A375 (cell line): ENCODE results near the gene GP1BB. TPM values are rescaled to one million over a fixed set of nuclear protein-coding genes. Genes with fewer than 3 reads are reported as not detected.

Experiments
- total RNA-seq: library from RNA; depleted of rRNA; stranded (reverse); fragments of >200 nt; shearing (Covaris generic); gene quantifications from 2 replicates; pipeline ENCODE4 v1.2.3, GENCODE V29; 2014; rRNA removed

GP1BB gene
- total RNA-seq: 1.1 and 1.6 TPM in 2 replicates

GRCh38 chr22:19723232-19723982, at the start of gene GP1BB:
Gene GP1BB, plus strand, starts transcription at chr22:19723539. Its CDS starts 31 bp downstream, at chr22:19723570.

GRCh38 chr22:19714312-19715187, 8.8 kb upstream of the GP1BB start, which contains the start of gene SEPTIN5:
Gene SEPTIN5, plus strand, starts transcription at chr22:19714503. Its CDS starts 86 bp downstream, at chr22:19714589.

GRCh38 chr22:19760058-19760950, 37.0 kb downstream of the GP1BB start, which contains the start of gene TBX1:
Gene TBX1, plus strand, starts transcription at chr22:19760778. Its CDS starts 66 bp downstream, at chr22:19760844.

Other genes starting within 250 kb of the GP1BB start
- gene UFD1, start 244.3 kb upstream of the GP1BB start, total RNA-seq: 48.2 and 59.7 TPM in 2 replicates
- 59.7 and 62.4 TPM in 2 replicates for gene CDC45, start 243.6 kb upstream of the GP1BB start, total RNA-seq
- gene CLDN5, start 199.1 kb upstream of the GP1BB start, total RNA-seq: not detected in 2 replicates
- 7.5 and 19.7 TPM in 2 replicates for gene SEPTIN5, start 9.0 kb upstream of the GP1BB start, total RNA-seq
- gene TBX1, start 37.2 kb downstream of the GP1BB start, total RNA-seq: not detected in 2 replicates
- 8.1 and 9.8 TPM in 2 replicates for gene GNB1L, start 131.3 kb downstream of the GP1BB start, total RNA-seq
- gene RTL10, start 131.3 kb downstream of the GP1BB start, total RNA-seq: 6.6 and 8.4 TPM in 2 replicates
- 134 and 138 TPM in 2 replicates for gene COMT, start 218.2 kb downstream of the GP1BB start, total RNA-seq
- gene TXNRD2, start 218.3 kb downstream of the GP1BB start, total RNA-seq: 41.0 and 45.2 TPM in 2 replicates